A204.1 (cell line): ENCODE data around the gene FHOD3.

ENCODE experiments used
- FAIRE-seq: peaks from 2 replicates; lab custom pipeline; 2012; peaks lifted over from hg19 to GRCh38; lab: Jason Lieb, UNC

Gene FHOD3

DNA sequence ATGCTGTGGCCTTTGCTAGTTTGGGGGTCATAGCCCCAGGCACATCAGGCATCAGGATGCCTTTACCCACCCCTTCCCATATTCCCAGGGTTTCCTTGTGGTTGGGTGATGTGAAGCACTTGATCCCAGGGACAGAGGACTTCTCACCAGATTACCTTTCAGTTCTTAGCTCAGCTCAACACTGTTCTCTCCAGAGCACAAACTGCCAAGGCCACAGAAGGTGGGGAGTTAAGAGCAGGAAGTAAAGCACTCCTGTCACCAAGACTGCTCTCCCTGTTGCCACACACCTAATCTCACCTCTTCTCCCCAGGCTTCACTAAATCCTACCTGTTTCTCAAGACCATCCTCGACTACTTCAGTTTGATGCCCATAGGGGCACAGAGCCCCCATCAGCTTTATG, 25.9 kb downstream of the FHOD3 start:
- no peak for FAIRE-seq

DNA sequence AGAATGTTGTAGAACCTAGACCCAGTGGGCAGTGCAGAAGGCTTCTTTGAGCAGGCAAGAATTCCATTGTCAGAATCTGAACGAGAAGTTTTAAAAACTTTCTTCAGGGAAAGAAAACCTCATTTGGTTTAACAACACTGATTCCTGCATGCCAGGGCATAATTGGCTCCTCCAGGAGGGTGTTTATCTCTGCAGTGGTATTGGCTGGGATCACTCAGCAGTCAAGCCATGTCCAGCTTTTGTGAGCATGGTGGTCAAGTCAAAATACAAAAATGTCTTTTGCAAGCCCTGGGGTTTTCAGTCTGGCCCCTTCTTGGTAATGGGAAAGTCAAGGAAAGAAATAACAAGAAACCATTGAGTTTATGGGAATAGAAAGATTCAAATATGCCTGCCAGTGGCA, 28.3 kb downstream of the FHOD3 start:
- no peak for FAIRE-seq

DNA sequence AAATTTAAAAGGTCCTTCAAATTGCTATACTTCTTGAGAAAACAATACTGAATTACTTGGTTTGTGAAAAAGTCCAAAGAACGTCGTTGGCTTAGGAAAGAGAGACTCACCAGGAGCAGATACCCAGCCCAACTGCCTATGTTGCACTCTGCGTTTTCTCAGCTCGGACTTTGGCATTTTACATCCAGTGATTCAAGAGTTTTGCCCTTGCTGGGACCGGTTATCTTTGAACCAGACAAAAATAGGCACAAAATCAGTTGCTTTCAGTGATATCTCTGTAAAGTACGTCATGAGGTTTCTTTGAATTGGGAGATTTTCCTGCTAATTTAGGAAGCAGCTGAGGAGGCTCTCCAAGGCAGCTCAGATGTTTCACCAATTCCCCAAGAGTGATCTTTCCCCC, 29.3 kb downstream of the FHOD3 start:
- no peak for FAIRE-seq

DNA sequence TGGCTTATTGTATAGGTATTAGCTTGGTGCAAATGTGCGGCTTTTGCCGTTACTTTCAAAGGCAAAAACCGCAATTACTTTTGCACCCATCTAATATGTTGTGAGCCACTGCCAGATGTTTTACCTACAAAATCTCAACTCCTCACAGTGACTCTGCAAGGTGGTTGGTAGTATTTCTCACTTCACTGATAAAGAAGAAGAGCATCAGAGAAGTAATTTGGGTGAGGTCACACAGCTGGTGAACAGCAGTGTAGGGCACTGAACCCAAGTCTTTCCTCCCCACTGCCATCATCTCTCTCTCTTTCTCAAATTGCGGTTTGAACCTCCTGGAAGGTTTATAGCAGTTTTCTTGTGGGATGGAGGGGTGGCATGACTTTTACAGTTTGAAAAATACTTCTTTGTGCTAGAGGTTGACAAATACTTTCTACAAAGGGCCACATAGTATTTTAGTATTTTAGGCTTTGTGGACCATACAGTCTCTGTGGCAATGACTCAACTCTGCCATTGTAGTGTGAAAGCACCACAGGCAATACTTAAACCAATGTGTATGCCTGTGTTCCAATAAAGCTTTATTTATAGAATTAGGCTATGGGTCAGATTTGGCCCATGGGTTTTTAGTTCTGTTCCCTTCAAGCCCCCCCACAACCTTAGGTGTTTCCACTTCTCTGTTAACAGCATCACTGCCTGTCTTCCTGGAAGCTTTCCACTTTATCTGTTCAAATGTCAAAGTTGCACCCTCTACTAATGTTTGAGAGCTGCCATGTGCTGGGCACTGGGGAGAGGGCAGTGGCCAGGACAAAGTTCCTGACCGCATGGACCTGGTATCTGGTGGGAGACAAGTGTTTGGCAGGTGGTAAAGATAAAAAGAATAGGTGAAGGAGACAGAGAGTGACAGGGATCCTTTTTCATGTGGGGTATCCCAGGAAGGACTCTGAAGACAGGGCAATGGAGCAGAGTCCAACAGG, 30.1 kb downstream of the FHOD3 start:
- no peak for FAIRE-seq

DNA sequence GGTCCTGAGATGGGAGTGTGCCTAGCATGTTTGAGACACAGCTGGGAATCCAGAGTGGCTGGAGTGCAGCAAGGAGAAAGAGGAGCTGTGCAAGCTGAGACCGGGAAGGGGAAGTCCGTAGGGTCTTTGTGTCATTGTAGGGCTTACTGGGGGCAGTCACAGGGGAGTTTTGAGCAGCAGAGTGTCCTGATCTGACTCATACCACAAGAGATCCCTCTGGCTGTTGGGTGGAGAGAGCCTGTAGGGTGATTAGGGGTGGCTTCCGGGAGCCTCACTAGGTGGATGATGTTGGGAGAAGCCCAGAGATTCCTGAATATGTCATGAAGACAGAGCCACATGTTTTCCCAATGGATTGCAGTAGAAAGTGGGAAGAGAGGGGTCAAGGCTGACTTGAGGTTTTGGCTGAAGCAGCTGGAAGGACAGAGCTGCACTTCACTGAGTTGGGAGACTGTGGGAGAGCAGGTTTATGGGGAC, 30.9 kb downstream of the FHOD3 start:
- FAIRE-seq, result no peak

DNA sequence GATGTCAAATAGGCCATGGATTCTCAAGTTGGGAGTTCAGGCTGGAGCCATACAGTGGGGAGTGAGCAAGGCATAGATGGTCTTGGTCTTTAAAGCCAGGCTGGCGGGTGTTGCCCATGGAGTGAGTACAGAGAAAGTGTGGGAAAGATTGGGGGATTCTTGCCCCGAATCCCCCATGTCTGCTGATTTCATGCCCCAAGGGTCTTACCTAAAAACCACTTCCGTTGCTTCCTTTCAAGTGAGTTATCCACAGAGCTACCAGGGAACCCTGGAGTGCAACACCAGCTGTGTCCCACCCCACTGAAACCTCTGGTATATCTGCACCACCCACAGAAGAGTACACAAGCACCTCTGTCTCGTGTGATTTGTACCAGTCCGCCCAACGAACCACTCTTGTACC, 31.4 kb downstream of the FHOD3 start:
- FAIRE-seq, result no peak

DNA sequence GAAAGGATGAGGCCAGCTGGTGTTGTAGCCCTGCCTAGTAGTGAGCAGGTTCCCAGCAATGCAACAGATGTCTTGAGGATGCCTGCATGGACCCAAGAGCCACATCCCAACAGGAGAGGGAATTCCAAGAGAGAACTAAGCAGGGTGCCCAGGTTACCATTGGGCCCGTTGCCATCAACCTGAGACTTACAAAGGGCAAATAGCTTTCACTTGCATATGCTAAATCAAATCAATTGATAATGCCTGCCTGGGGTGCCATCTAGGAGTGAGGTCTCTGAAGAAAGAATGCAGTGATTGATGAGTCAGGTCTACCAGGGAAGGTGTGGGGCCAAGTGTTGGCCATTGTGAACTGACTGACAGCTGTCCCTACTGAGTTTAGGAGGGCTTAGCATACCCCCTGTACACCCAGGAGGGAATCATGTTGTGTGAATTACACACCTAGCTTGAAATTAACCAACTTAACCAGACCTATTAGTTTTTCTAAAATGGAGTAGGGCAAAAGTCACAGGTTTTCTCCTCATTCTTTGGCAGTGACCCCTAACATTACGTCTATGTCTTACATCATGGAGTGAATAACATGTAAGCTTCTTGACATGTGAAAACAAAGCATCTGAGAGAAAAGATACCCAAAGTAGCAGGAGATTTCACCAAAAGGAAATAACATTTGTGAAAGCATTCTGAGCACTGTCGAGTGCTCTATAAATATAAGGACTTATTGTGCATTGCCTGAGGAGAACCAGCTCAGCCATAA, 32.3 kb downstream of the FHOD3 start:
- FAIRE-seq, result no peak

DNA sequence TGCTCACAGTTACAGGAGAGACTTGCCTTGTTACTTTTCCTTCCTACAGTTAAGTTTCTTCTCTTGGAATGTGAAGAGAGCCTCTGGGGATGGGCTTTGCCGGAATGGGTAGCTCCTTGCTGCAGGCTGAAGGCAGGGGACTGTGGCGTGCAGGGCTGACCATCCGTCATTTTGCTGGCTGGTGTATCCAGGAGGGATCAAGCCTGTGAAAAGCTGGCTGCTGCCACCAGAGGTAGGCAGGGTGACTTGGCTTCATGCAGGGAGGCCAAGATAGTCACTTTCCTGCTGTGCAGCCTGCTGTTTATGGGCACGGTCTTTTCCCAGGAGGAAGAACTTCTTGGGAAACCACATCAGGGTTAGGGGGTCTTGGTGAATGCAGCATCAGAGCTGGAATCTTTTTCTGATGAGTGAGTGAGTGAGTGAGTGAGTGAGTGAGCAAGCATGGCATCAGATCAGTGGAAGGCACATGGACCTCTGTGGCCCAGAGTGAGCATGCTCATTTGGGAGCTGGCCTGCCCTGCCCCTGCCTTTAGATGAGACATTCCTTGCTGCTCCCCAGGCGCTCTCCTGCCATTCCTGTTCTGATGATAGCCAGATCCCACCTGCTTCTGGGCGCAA, 33.0 kb downstream of the FHOD3 start:
- FAIRE-seq, result no peak

DNA sequence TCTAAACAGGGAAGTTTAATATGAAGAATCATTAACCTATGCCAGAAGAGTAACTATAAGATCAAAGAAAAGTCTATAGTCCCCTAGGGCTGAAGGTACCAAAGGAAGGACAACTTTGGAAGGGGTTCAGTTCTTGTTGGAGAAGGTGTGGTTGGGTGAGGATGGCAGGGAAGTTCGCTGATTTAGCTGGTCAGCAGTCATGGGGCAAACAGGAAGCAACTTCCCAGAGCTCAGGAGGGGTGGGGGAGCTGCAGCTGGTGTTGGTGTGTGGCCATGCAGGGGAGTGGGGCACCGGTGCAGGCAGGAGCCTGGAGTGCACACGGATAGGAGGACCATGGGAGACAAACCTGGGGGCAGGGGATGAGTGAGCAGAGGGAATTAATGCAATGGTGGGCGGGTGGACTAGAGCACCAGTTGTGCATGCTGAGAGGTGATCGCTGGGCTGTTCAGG, 34.0 kb downstream of the FHOD3 start:
- no peak for FAIRE-seq

DNA sequence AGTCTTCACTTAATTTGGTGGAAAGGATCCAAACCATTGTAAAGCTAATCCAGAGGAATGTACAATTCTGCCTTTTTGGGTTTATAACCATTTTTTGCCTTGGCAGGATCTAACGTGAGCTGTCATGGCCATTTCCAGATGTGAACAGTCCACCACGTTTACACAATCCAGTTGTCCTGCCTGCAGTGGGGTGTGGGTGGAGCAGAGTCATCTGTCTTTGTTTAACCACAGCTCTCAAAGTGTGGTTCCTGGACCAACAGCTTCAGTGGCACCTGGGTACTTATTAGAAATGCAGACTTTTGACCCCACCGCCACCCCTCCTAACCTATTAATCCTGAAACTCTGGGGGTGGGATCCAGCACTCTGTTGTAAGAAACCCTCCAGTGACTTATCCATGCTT, 35.9 kb downstream of the FHOD3 start:
- no peak for FAIRE-seq

DNA sequence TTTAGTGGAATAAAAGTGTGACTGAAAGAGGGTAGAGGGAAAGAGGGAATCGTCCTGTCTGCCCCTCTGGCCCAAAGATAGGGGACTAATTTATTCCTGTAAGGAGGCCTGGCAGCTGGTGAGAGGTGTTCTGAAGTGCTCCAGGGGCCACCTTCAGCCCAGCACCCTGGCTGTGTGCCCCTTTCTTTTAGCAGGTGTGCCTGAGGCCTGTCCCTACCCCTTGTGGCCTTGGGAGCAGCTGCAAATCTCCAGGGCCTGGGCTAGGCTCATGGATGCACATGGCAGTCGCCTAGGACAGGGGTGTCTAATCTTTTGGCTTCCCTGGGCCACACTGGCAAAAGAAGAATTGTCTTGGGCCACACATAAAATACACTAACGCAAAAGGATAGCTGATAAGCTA, 37.3 kb downstream of the FHOD3 start:
- FAIRE-seq, result no peak

DNA sequence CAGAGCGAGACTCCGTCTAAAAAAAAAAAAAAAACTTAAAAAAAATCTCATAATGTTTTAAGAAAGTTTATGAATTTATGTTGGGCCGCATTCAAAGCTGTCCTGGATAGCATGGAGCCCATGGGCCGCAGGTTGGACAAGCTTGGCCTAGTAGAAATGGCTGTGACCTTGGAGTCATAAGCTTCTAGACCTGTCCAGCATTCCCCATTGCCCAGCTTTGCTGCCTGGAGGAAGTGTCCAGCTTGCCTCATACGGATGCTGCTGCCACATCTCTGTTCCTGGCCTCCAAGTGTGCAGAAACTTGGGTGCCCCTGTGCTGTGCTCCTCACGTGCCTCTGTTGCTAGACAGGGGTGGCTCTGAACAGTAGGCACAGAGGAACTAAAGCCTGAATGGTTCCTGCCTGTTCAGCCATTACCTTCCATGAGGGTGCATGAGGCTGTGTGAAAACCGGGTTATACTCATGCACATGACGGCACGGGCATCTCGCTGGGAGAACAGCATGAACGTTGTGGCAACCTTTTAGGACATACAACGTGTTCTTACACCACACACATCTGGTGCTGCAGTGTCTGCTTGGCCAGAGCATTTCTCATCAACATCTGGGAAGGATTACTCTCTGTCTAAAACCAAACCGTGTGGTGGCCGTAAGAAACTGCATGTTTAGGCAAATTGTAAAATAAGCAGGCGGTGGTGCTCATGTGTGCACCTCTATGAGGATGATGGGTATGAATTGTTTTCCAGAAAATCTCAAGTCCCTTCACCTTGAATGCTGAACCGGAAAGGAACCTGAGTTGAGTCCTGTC, 38.2 kb downstream of the FHOD3 start:
- no peak for FAIRE-seq

DNA sequence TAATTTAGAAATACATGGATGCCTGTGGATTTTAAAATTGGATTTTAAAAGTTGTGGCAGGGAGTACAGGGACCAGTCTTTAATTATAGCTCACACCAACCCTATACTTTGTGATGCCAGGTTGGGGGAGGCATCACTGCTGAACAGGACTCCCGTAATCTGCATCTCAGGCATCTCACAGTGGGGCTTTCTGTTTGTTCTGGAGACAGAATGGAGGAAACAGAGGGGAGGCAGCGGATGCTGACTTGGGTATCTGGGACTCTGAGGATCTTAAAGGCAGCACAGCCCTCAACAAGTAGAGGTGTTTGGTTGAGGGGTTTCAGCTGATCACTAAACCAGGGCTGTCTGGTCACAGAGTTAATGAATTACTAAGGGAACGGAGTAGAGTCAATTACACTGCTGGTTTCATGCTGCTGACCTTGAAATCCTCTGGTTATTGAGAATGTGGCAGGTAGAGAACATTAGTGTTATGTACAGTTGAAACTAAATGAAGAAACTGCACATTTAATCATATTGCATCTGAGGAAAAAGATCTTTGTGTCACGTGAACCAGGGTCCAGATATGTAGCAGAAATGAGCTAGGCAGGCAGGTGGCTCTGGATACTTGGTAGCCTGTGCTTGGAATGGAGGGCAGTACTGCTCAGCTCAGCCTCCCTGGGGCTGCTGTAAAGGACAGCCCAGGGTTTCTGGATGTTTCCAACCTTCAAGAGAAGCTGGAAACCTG, 40.3 kb downstream of the FHOD3 start:
- no peak for FAIRE-seq

DNA sequence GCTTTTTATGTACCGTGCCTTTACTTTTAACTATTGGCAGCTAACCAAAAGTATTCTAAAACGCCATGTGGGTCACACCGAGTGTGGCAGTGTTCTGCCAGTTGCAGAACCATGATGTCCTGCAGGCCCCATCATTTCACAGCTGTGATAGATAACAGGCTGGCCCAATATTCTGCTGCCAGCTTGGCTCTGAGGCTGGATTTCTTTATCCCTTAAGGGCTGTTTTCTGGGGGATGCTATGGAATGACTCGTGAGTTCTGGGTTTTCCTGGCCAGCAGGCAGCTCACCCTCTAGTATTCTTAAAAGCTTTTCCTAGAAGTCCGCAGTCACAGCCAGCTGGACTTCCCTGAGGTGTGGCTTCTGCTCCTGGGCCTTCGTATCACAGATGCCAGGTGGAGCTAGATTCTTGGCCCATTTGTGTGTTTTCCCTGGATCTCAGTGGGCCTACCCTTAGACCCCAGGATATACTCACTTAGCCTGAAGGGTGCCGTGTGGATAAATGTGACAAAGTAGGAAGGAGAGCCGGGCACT, 41.0 kb downstream of the FHOD3 start:
- no peak for FAIRE-seq

DNA sequence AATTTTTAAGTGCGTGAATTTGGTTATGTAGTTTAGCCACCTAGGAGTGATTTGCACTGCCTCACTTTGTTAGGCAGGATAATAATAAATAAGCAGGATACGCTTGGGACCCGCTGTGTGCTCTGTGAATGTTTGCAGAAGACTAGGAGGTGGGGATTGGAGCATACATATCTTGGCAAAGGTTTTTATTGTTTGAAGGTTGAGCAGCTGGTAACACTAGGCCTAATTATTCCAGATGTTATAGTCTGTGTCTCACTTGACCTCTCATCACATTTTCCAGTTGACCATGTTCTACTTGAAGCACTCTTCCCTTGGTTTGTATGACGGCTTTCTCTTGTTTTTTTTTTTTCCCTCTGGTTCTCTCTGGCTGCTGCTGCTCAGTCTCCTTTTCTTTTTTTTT, 42.7 kb downstream of the FHOD3 start:
- no peak for FAIRE-seq

DNA sequence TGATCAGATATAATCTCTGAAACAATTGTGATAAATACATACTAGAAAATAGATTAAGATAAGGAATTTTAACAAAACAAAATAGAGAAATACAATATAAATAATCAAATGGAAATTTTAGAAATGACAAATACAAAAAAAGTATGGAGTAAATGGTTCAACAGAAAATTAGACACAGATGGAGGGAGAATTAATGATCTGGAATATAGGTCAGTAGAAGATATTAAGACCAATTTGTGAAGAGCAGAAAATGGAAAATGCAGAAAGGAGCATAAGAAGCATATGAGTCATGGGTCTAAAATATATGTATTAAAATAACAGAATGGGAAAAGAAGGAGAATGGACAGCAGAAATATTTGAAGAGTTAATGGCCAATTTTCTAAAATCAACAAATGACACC, 44.4 kb downstream of the FHOD3 start:
- FAIRE-seq, result peak; percentile 30

DNA sequence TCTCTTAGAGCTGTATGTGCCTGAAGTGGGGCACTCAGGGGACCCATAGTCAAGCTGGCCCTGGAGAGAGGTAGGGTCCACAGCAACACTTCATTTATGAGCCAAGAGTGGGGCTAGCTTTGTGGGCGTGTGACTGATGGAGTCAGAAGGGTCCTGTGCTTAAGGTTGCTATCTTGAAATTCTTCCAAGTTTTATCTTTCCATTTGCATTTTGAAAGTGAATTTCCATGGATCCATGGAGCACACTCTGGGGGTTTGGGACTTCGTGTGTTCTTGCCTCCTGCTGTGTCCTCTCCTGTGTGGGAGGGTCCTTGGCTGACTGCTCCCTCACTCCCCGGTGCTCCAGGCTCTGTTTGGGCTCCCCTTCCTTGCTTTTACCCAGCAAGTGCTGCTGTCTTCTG, 50.8 kb downstream of the FHOD3 start:
- no peak for FAIRE-seq

DNA sequence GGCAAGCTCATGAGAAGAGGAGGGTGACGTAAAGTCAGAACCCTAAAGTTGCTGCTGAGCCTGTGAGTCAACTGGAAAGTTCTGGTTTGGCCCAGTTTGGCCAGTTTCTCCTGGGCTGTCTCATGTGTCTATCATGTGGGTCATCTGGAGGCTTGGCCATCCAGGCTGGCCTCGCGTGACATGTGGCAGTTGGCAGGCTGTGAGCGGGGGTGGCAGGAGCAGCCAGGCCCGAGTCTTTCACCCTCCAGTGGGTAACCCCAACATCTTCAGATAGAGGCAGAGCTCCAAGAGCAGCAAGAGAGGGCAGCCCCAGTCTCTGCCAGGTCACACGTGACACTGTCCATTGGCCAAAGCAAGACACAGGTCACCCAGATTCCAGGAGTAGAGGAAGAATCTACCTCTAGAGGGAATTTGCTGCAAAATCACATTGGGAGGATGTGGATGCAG, 51.5 kb downstream of the FHOD3 start:
- no peak for FAIRE-seq

DNA sequence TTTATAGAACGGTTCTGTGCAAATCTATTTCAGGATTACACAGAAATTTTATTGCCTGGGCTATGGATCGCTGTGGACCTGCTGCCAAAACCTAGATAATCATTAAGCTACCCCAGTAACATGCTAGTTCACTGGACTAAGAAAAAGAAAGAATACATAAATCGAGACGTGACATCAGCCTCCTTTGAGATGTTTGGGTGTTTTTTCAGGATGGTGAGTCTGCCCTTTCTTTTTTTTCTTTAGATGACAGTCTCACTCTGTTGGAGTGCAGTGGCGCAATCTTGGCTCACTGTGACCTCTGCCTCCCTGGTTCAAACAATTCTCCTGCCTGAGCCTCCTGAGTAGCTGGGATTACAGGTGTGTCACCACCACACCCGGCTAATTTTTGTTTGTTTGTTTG, 52.0 kb downstream of the FHOD3 start:
- FAIRE-seq, result no peak

DNA sequence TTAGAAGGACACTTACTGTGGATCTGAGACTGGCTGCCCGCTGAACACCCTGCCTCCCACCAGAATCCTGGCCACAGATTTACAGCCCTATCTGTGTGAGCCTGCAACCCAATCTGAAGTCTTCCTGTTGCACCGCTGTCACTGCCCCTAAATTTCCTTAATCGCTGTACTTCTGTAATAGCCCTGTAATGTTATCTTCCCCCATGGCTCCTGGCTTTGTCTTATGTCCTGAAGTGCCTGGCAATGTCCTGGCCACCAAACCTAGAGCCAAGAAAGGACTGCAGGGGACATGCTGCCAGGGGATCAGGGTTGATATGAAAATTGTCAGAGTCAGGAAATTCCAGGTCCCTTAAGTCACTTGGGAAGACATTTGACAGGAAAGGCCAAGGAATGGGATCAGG, 52.7 kb downstream of the FHOD3 start:
- no peak for FAIRE-seq

DNA sequence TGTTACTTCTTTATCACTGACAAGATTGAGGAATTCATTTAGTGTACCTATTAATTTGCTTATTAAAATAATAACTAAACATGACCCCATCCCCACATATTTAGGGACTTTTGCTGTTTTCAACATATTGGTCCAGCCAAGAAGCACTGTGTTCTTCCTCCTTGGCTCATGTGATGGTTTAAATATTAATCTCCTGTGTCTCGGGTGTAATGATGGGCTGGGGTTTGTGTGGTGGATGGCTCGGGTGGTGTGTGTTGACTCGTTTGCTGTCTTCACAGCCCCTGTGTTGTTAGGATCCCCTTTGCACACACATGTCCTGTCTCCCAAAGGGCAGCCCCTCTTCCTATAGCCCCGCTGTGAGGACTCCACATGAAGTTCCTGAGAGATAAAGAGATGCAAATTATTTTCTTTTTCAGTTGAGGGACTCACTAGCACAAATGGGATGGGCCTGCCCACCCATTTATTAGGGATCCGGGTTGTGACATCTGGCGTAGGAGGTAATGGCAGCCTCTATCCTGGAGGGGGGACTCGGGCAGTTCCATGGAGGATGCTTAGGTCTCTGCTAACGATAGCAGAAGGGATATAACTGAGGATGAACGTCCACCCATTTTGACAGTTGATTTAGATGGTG, 53.4 kb downstream of the FHOD3 start:
- FAIRE-seq, result no peak
